Measurements from ENCODE around the gene HOXA5. TPM values are rescaled to one million over a fixed set of nuclear protein-coding genes. Genes with fewer than 3 reads are reported as not detected.

The HOXA5 gene
- total and polyA plus RNA-seq, 2 donors (not counting 1 experiment from before 2014, with no cell fraction given): 18.3 to 35.6 TPM

- H3K27ac ChIP-seq (ENCODE audit: insufficient read depth, low read length): peak within 1 kb of the TSS; percentile 95
- peak within 1 kb of the TSS; percentile 97 for H3K4me2 ChIP-seq (ENCODE audit: extremely low read depth, insufficient read depth, low read length)
- no peaks in the 10 kb centered on the region for H3K27me3 ChIP-seq (ENCODE audit: control insufficient read depth, insufficient read depth, low read length)
- no peak within 1 kb of the TSS for H2AFZ ChIP-seq (ENCODE audit: low read length)
- no peaks in the 10 kb centered on the region for H3K9me3 ChIP-seq (ENCODE audit: control insufficient read depth, insufficient read depth, low read depth, low read length)
- H3K9ac ChIP-seq (ENCODE audit: insufficient read depth, low read length): peak within 1 kb of the TSS; percentile 74
- peaks cover 24% of the 10 kb centered on the region for H3K4me1 ChIP-seq (ENCODE audit: control insufficient read depth, extremely low read depth, insufficient read depth, low read length)
- no peak for TF ChIP-seq CTCF (conservative IDR thresholded peaks at IDR 0.05 in 1 of 2, IDR thresholded peaks at IDR 0.05 in 1 of 2; ENCODE audit: low read depth in 1 of 2, low read length in 2 of 2)
- no peak for TF ChIP-seq EZH2 (IDR thresholded peaks at IDR 0.05; ENCODE audit: low read length, missing control alignments)
- peak within 1 kb of the TSS; percentile 52 to 93 (median 81) for H3K4me3 ChIP-seq (replicated peaks in 1 of 4; ENCODE audit: control extremely low read depth in 1 of 4, insufficient read depth in 1 of 4, low read depth in 3 of 4, low read length in 4 of 4)
- H3K79me2 ChIP-seq (ENCODE audit: control insufficient read depth, insufficient read depth, low read length): peaks cover 83% of the 10 kb centered on the region
- H4K20me1 ChIP-seq (ENCODE audit: control insufficient read depth, extremely low read depth, insufficient read depth, low read length): no peaks in the 10 kb centered on the region
- DNase-seq (ENCODE audit: low read depth in 2 of 2): peak; percentile 85 to 91
- no peaks in the 10 kb centered on the region for H3K36me3 ChIP-seq (ENCODE audit: control insufficient read depth, insufficient read depth, low read length)
Observed at GRCh38 chr7:27102581-27103442, 40.7 kb downstream of the HOXA5 start, which contains the start of gene HOXA2. Gene HOXA2, minus strand, starts transcription at chr7:27102683. Its CDS starts 183 bp downstream, at chr7:27102500.

GRCh38 chr7:27101957-27102580 lies 41.4 kb downstream of the HOXA5 start:
- Histone ChIP-seq H3K27ac (ENCODE audit: insufficient read depth, low read length) (peak overlapping the region; percentile 95), H3K4me3 (replicated peaks in 1 of 4; ENCODE audit: control extremely low read depth in 1 of 4, insufficient read depth in 1 of 4, low read depth in 3 of 4, low read length in 4 of 4) (peak overlapping the region; percentile 52 to 93 (median 81)), H3K4me2 (ENCODE audit: extremely low read depth, insufficient read depth, low read length) (peak overlapping the region; percentile 97), H3K36me3 (ENCODE audit: control insufficient read depth, insufficient read depth, low read length) (no peaks in the 10 kb centered on the region), H3K27me3 (ENCODE audit: control insufficient read depth, insufficient read depth, low read length) (no peaks in the 10 kb centered on the region), H4K20me1 (ENCODE audit: control insufficient read depth, extremely low read depth, insufficient read depth, low read length) (no peaks in the 10 kb centered on the region), H3K9ac (ENCODE audit: insufficient read depth, low read length) (peak overlapping the region; percentile 74), H3K79me2 (ENCODE audit: control insufficient read depth, insufficient read depth, low read length) (peaks cover 87% of the 10 kb centered on the region), H2AFZ (ENCODE audit: low read length) (no peak overlapping the region), H3K9me3 (ENCODE audit: control insufficient read depth, insufficient read depth, low read depth, low read length) (no peaks in the 10 kb centered on the region), H3K4me1 (ENCODE audit: control insufficient read depth, extremely low read depth, insufficient read depth, low read length) (peaks cover 23% of the 10 kb centered on the region)
- no peak for TF ChIP-seq EZH2 (IDR thresholded peaks at IDR 0.05; ENCODE audit: low read length, missing control alignments)
- TF ChIP-seq CTCF (conservative IDR thresholded peaks at IDR 0.05 in 1 of 2, IDR thresholded peaks at IDR 0.05 in 1 of 2; ENCODE audit: low read depth in 1 of 2, low read length in 2 of 2): no peak
- peak; percentile 47 to 53 for DNase-seq (ENCODE audit: low read depth in 2 of 2)

Data from fibroblast of lung (primary cell).